Stimulated activated CD4-positive, alpha-beta T cell treated with anti-CD3 and anti-CD28 coated beads, TNF-alpha, amount 100 ng/mL, for 48 hours (primary cell): ENCODE measurements around the gene UBALD1.
A peak's percentile ranks its signal among the peaks of the same experiment; 100 is the strongest.

Experiments used
- DNase-seq, 3 donors: peaks; one replicate each; pipeline ENCODE4 v3.0.0-alpha.2; 2020; ENCODE audit warnings: low read depth in 3 of 3

UBALD1 gene

GRCh38 chr16:4616047-4616811 is 1.5 kb upstream of the UBALD1 start:
- DNase-seq = peak; percentile 99 to 100 (median 99)

- DNase-seq = no peak
These were observed 827 bp upstream of the UBALD1 start for GRCh38 chr16:4615384-4616046.

- peak in 2 of 3 donors; percentile 26 for DNase-seq
These were observed 785 bp downstream of the UBALD1 start for GRCh38 chr16:4613636-4614570.

- no peak for DNase-seq
These were observed 1.6 kb downstream of the UBALD1 start for GRCh38 chr16:4612977-4613635.

- no peak for DNase-seq
These were observed 2.2 kb downstream of the UBALD1 start for GRCh38 chr16:4612474-4612931.

- no peak for DNase-seq
These were observed 3.2 kb downstream of the UBALD1 start for GRCh38 chr16:4611337-4612021.

GRCh38 chr16:4610011-4611005 is 4.4 kb downstream of the UBALD1 start:
- DNase-seq = no peak

GRCh38 chr16:4609200-4610010 is 5.3 kb downstream of the UBALD1 start:
- DNase-seq = no peak

GRCh38 chr16:4608704-4608980 is 6.0 kb downstream of the UBALD1 start:
- no peak for DNase-seq

- DNase-seq = no peak
These were observed 6.6 kb downstream of the UBALD1 start for GRCh38 chr16:4607841-4608703.

GRCh38 chr16:4606354-4606753 is 8.3 kb downstream of the UBALD1 start:
- no peak for DNase-seq

GRCh38 chr16:4604401-4604800 is 10.3 kb downstream of the UBALD1 start:
- no peak for DNase-seq

GRCh38 chr16:4603624-4604170 is 11.0 kb downstream of the UBALD1 start:
- no peak for DNase-seq

- no peak for DNase-seq
These were observed 12.4 kb downstream of the UBALD1 start for GRCh38 chr16:4602331-4602730.

GRCh38 chr16:4601864-4602186 is 12.9 kb downstream of the UBALD1 start:
- no peak for DNase-seq

GRCh38 chr16:4601036-4601863 is 13.4 kb downstream of the UBALD1 start:
- DNase-seq = no peak

GRCh38 chr16:4599545-4599944 is 15.1 kb downstream of the UBALD1 start:
- DNase-seq = no peak
